Stomach (tissue), 9 donors: ENCODE results near the gene ZACN. TPM values are rescaled to one million over a fixed set of nuclear protein-coding genes. Genes with fewer than 3 reads are reported as not detected.
"Not testable (repeated sequence)": the region's sequence is repeated elsewhere in the genome, so short reads cannot be mapped to it uniquely, and the experiment has no call there.

ENCODE experiments used
- DNase-seq, 2 donors: peaks; one replicate each; pipeline versions ENCODE4 v3.0.0 to v3.0.0-alpha.2; 2013 to 2019
- H3K27ac ChIP-seq, 5 donors: fragments of 200-600 bp in 4 of 5; sonication (generic) in 4 of 5; one replicate each; pipeline ENCODE4 v1.5.1; 2013 to 2019; ENCODE audit warnings: mild to moderate bottlenecking in 1 of 5, moderate library complexity in 1 of 5
- H3K27me3 ChIP-seq, 3 donors: fragments of 200-600 bp; sonication (generic); one replicate each; pipeline ENCODE4 v1.5.1; 2017 to 2019; ENCODE audit warnings: mixed run types in 1 of 3
- H3K36me3 ChIP-seq, 4 donors: fragments of 200-600 bp; sonication (generic); 1 replicate in 3 of 4; 2 replicates in 1 of 4; pipeline ENCODE4 v1.5.1; 2016 to 2019
- H3K4me1 ChIP-seq, 4 donors: fragments of 200-600 bp; sonication (generic); one replicate each; pipeline ENCODE4 v1.5.1; 2016 to 2019
- H3K4me3 ChIP-seq, 4 donors: fragments of 200-600 bp; sonication (generic) in 3 of 4; one replicate each; pipeline ENCODE4 v1.5.1; 2016 to 2019; ENCODE audit warnings: mild to moderate bottlenecking in 1 of 4
- H3K9me3 ChIP-seq, 4 donors: fragments of 200-600 bp; sonication (generic); one replicate each; pipeline ENCODE4 v1.5.1; 2016 to 2019
- EP300 ChIP-seq: sonication (generic); formaldehyde crosslinking; IDR thresholded peaks from one replicate; pipeline ENCODE4 v1.6.1; 2017; ENCODE audit warnings: antibody characterized with exemption
- POLR2A ChIP-seq, 4 donors: fragments of 450-650 bp; IDR thresholded peaks; one replicate each; pipeline ENCODE4 v1.6.1; 2016; ENCODE audit warnings: antibody characterized with exemption in 4 of 4, control low read depth in 2 of 4, mild to moderate bottlenecking in 1 of 4, moderate library complexity in 1 of 4
- POLR2AphosphoS5 ChIP-seq, 3 donors: sonication (generic); formaldehyde crosslinking; IDR thresholded peaks; one replicate each; pipeline ENCODE4 v1.6.1; 2016; ENCODE audit warnings: antibody characterized with exemption in 3 of 3
- WGBS, 5 donors: extraction: QIAGEN DNeasy Blood & Tissue Kit in 3 of 5; methylation state at CpG; one replicate each; pipeline versions ENCODE4 v1.1.5 to v1.1.7; 2013 to 2018; 5-methylcytosine and 5-hydroxymethylcytosine counted together
- intact Hi-C: fragments of 100-400 bp; cut with DNase I; formaldehyde crosslinking; loops from one replicate; pipeline ENCODE4 v1.15.1; 2023; ENCODE audit warnings: low total_unique reads
- polyA plus RNA-seq, 3 donors: library from polyadenylated mRNA; stranded (reverse); fragments of 200-250 nt; gene quantifications; one replicate each; pipeline ENCODE4 v1.2.3, GENCODE V29; 2013
- total RNA-seq, 5 donors: library from RNA; depleted of rRNA; stranded (reverse); fragments of >200 nt; gene quantifications; one replicate each; pipeline versions ENCODE4 v1.1.0 to v1.2.3, GENCODE V29; 2014 to 2016
- TF ChIP-seq, protein P1 (sequence below), 7 experiments: fragments of 450-650 bp in 4 of 7; fragments of 200-600 bp in 3 of 7; sonication (generic) in 3 of 7; IDR thresholded peaks; one replicate each; pipeline ENCODE4 v1.5.1; 2016 to 2019; ENCODE audit warnings: antibody characterized with exemption in 7 of 7, control low read depth in 2 of 7, mild to moderate bottlenecking in 1 of 7
- donor health status: healthy with polysubstance abuse.
- donor health status: Bipolar disorder and iron deficiency.
- donor health status: healthy.

Gene ZACN
- total and polyA plus RNA-seq, 8 donors, result 1.00 to 1.9 (median 1.4) TPM; not detected in 5

DNA sequence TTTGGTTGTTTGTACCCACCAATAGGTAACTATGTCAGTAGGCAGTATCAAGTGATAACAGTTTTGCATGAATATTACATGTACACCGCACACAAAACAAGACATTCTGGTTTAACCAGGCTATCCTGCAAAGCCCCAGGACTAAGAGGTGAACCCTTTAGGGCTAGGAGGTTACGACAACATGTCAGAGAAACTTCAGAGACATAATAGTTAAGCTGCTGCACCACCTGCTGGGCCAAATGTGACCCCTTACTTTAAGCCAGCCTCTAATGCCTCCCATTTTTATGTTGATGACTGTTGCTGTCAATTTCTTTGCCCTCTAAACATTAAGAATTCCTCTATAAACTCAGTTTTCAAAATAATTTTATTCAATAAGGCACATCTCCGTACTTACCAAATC, 22.1 kb upstream of the ZACN start:
- Histone ChIP-seq H3K4me3 (no peak overlapping the region), H3K27ac (no peak overlapping the region), H3K9me3 (no peaks in the 10 kb centered on the region), H3K27me3 (no peaks in the 10 kb centered on the region), H3K4me1 (peaks cover 0 to 23% (median 5%) of the 10 kb centered on the region in 4 donors), H3K36me3 (peaks cover 72 to 100% (median 99%) of the 10 kb centered on the region in 4 donors)
- peak in 1 of 2 donors; percentile 30 for DNase-seq
- WGBS, 5 donors, result 64 to 82% (median 71%) methylated on average over 3 of the region's 3 CpGs
- intact Hi-C loops, result no loop called here
- TF ChIP-seq POLR2A (IDR thresholded peaks at IDR 0.05), result no peak
- no peak for TF ChIP-seq POLR2AphosphoS5 (IDR thresholded peaks at IDR 0.05)
- TF ChIP-seq, protein P1, sequence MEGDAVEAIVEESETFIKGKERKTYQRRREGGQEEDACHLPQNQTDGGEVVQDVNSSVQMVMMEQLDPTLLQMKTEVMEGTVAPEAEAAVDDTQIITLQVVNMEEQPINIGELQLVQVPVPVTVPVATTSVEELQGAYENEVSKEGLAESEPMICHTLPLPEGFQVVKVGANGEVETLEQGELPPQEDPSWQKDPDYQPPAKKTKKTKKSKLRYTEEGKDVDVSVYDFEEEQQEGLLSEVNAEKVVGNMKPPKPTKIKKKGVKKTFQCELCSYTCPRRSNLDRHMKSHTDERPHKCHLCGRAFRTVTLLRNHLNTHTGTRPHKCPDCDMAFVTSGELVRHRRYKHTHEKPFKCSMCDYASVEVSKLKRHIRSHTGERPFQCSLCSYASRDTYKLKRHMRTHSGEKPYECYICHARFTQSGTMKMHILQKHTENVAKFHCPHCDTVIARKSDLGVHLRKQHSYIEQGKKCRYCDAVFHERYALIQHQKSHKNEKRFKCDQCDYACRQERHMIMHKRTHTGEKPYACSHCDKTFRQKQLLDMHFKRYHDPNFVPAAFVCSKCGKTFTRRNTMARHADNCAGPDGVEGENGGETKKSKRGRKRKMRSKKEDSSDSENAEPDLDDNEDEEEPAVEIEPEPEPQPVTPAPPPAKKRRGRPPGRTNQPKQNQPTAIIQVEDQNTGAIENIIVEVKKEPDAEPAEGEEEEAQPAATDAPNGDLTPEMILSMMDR (IDR thresholded peaks at IDR 0.05), result no peak
- TF ChIP-seq EP300, result no peak

DNA sequence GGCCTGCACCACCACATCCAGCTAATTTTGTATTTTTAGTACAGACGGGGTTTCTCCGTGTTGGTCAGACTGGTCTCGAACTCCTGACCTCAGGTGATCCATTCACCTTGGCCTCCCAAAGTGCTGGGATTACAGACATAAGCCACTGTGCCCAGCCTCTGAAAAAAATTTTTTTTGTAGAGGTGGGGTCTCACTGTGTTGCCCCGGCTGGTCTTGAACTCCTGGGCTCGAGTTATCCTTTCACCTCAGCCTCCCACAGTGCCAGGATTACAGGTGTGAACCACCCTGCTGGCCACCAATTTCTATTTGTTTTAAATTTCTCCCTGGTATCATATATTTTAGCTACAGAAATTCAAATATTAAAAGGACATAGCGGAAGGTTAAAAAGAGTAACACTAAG, 20.7 kb upstream of the ZACN start:
- H3K27me3 ChIP-seq, H3K4me3 ChIP-seq, H3K9me3 ChIP-seq, H3K27ac ChIP-seq, DNase-seq, intact Hi-C loops: not testable (repeated sequence)
- WGBS, 5 donors, result 76 to 96% (median 91%) methylated on average over 6 of the region's 6 CpGs
- peaks cover 75 to 97% (median 96%) of the 10 kb centered on the region in 4 donors for H3K36me3 ChIP-seq
- H3K4me1 ChIP-seq, result peaks cover 0 to 19% (median 4%) of the 10 kb centered on the region in 4 donors

DNA sequence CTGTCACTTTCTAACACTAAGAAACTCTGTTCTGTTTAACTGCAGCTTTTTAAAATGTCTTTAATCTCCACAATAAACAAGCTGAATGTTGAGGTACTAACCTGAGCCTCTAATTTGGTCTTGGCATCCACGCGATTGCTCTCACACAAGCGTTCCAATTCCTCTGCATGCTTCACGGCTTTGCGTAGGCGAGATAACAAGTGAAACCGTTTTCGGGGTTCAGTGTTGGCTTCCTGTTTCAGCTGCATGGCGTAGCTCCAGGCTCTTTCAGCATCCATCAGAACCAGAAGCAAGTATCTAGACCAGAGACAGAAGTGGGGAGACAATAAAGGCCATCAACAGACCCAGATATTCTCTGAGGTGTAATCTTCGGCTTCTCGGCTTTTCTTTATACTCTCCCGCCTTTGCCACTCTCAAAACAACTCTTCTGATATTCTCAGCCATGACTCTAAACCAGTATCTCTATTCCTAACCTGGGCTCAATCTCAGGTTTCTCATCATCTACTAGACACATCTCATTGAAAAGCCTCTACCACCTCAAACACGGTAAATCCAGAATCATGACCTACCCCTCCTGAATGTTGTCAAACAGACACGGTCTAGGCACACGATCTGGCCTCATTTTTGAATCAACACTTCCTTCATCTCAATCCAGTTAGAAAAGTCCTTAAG, 15.0 kb upstream of the ZACN start:
- Histone ChIP-seq H3K4me3 (no peak overlapping the region), H3K9me3 (no peaks in the 10 kb centered on the region), H3K4me1 (peaks cover 0 to 5% (median under 1%) of the 10 kb centered on the region in 4 donors), H3K27me3 (no peaks in the 10 kb centered on the region), H3K36me3 (peaks cover 77 to 97% (median 96%) of the 10 kb centered on the region in 4 donors), H3K27ac (no peak overlapping the region)
- no peak for TF ChIP-seq POLR2A (IDR thresholded peaks at IDR 0.05)
- no peak for TF ChIP-seq EP300
- no peak for TF ChIP-seq POLR2AphosphoS5 (IDR thresholded peaks at IDR 0.05)
- TF ChIP-seq, protein P1 (IDR thresholded peaks at IDR 0.05), result no peak
- DNase-seq, result no peak
- intact Hi-C loops, result no loop called here
- 83 to 87% (median 86%) methylated on average over 15 of the region's 15 CpGs for WGBS, 5 donors

DNA sequence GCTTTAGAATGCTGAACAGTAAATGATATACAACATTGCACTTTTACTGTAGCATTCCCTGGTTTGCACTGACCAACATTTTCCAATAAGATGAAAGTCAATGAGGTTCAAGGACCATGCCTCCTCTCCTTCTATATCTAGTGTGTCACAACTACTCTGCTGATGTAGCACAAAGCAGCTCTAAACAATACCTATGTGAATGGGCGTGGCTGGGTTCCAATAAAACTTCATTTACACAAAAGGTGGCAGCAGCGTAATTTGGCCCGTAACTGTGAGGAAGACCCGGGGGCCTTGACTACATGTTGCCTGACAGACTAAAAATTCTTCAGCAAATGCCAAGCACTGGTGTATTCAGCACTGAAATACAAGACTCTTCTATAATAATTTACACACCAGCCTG, 13.2 kb upstream of the ZACN start:
- peaks cover 64 to 93% (median 91%) of the 10 kb centered on the region in 4 donors for H3K36me3 ChIP-seq
- 77 to 84% (median 79%) methylated on average over 4 of the region's 4 CpGs for WGBS, 5 donors
- intact Hi-C loops, result no loop called here

More for the DNA sequence above, 13.2 kb upstream of the ZACN start:
- H3K27me3 ChIP-seq, result no peaks in the 10 kb centered on the region
- peaks cover 6 to 22% (median 15%) of the 10 kb centered on the region in 4 donors for H3K4me1 ChIP-seq
- TF ChIP-seq EP300 (no peak), POLR2AphosphoS5 (IDR thresholded peaks at IDR 0.05) (no peak), POLR2A (IDR thresholded peaks at IDR 0.05) (no peak)
- TF ChIP-seq, protein P1 (IDR thresholded peaks at IDR 0.05), result no peak
- H3K4me3 ChIP-seq, result no peak overlapping the region
- DNase-seq, result no peak
- no peak overlapping the region for H3K27ac ChIP-seq
- H3K9me3 ChIP-seq, result no peaks in the 10 kb centered on the region
